GM18520 (cell line): ENCODE measurements around the gene C1S.
"Not testable (repeated sequence)": the region's sequence is repeated elsewhere in the genome, so short reads cannot be mapped to it uniquely, and the experiment has no call there.

Experiments used
- ATAC-seq: cut with Tn5 transposase; IDR thresholded peaks from one replicate; pipeline ENCODE4 v1.9.1; 2021; ENCODE audit not compliant: unreplicated experiment

C1S gene

DNA sequence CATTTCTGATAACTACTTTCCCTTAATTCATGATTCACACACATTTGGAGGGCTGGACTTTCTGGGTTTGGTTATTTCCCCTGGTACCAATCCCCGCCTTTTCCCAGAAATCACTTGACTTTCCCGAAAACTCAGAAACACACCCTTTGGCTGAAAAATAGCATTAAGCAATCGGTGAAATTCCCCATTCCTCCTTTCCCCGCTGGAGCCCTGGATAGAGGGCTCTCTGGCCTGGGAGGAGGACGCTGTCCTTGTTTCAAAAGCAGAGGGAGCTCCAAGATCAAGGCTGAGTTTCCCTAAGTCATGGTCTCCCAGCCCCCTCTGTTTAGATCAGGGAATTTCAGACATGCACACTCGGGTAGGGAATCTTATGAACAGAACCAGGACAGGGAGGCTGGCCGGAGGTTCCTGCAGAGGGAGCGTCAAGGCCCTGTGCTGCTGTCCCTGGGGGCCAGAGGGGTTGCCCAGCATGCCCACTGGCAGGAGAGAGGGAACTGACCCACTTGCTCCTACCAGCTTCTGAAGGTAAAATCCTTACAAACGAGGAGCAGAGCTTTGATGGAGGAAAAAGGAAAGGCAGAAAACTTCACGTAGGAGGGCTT is at the start of gene C1S:
C1S (plus strand) TSS at position 366 of the 602 bp plus-strand sequence. CDS start 1,195 bp downstream, outside the sequence.
- ATAC-seq = no peak

DNA sequence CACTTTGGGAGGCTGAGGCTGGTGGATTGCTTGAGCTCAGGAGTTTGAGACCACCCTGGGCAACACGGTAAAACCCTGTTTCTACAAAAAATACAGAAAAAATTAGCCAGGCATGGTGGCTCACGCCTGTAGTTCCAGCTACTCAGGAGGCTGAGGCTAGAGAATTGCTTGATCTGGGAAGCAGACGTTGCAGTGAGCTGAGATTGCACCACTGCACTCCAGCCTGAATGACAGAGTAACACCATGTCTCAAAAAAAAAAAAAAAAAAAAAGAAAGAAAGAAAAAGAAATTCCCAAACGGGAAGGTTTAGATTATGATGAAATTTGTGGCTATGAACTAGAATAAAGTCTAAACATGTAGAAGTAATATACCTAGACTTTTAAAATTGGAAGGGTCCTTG is 49.1 kb upstream of the C1S start:
- not testable (repeated sequence) for ATAC-seq

DNA sequence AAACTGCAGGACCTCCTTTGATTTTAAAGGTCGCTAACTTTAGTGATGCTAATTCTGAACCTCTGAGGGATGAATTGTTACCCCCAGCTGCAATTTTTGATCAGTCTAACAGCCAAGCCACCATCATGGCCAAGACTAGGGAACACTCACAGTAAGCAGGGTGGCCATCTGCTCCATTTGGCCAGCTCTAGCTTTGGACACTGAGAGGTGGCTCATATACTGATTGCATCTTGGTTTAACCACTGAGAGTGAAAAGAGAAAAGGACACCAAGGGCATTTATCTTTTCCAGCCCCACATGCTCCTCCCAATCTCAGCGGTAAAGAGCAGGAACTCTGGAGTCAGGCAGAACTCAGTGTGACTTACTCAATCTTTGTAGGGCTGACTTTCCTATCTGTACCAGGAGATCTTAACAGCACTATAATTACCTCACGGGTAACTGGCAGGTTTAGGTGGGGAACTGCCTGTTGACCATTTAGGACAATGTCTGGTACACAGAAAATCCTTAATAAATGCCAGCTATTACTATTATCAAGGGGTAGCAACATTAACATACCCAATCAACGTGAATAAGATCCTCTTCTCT is 48.4 kb upstream of the C1S start:
- ATAC-seq = no peak

DNA sequence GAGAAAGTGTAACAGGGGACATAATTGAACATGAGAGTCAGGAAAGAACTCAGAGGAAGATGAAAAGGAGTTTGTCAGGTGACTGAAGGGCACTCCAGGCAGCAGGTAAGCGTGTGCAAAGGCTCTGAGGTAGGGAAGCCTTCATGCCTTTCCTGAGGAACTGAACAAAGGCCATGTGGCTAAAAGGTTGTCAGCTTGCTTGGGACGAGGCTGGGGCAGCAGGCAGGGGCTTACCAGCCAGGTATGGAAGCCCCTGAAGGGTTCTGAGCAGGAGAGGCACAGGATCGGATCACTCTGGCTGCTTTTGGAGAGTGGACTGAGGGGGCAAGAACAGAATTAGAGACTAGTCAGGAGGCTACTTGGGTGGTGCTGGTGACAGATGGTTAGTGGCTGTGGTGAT is 47.4 kb upstream of the C1S start:
- ATAC-seq = no peak

DNA sequence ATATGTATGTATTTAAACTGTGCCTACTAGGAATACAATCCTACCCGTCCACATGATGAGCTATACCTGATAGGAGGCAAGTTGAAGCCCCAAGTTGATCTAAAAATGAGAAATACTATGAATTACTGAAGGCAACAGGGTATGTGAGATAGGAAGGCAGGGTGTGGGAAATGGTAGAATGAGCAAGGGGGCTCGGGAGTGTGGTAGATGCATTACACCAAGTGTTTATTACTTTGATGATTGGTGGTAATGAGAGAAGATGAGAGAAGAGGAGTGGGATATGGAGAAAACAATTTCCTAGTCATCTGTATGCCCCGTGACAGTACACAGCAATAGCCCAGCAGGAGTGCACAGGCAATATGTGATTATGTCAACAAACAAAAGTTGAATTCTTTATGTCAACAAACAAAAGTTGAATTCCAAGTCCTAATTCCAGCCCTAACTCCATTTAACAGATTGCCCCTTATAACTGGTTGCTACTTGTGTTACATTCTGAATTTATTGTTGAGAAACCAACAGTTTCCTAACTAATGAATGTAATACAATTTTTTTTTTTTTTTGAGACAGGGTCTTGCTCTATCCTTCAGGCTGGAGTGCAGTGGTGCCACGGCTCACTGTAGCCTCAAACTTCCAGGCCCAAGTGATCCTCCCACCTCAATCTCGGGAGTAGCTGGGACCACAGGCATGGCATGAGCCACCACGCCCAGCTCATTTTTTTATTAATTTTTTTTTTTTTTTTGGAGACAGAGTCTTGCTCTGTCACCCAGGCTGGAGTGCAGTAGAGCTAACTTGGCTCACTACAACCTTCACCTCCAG is 44.8 kb upstream of the C1S start:
- ATAC-seq = no peak

DNA sequence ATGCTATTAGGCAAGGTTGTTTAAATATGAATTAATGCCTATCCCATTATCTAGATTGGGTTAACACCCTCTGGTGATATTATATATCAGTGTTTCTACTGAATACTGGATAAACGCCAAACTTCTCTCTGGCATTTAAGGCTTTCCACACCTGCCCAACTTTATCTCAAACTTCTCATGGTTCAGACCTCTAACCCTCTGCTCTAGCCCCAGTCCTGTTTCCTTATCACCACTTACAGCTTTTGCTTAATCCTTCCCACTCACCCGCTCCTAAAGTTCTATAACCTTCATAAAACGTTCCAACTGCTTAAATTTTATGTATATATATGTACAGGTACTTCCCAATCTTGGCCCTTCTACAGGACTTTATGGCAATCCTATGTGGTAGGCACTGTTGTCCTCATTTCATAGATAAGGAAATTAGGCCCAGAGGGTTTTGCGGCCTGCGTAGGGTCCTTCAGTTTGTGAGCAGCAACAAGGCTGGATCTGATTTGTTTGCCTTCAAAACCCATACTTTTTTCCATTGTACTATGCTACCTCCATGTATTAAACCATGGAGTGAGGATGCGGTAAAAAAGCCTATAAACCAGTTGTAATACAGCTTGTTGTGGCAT is 43.5 kb upstream of the C1S start:
- no peak for ATAC-seq

DNA sequence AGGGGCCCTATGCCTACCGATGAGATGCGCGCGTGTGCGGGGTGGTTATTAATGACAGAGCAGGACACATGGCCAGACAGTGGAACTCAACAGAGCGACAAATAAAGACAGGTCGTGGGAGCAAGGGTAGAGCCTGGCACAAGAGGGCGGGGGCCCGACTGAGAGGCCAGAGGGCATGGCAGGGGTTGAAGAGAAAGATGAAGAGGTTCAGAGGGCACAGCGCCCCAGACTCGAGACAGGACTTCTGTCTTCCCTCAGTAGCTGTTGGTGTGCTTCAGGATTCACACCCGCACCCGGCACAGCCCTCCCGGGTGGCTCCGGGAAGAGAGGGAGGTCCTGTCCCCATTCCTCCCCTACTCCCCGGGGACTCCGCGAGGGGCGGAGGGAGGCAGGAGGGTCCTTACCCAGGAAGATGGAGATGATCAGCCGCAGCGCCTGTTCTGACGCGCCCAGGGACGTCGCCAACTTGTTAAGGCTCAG is 42.6 kb upstream of the C1S start:
- no peak for ATAC-seq

DNA sequence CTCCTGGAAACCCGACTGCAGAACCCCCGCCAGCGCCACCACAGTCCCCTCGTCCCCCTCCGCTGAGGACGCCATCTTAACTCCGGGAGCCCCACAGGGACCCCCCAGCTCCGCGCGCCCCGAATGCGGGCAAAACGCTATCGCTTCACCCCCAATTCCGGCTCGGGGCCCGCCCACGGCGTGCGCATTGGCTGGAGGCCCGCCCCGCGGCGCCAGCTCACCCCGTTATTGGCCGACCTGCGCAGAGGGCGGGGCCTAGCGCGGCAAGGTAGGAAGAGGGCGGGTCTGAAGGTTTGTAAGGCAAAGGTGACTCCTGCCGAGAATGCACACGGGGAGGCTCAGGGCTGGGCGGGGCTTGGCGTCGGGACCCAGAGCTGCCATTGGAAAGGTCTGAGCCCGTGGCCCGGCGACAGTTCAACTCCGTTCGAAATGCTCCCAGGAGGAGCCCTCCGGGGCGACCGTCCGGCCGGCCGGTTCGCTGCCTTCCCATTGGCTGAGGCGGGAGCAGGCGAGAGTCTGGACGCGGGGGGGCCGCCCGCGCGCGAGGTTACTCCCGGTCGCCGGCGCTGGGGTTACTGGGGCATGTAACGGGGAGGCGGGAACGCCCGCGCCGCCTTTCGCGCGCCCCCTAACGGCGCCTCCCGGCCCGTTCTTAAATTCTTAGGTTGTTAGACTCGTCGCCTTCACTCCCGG is 42.0 kb upstream of the C1S start, which contains the start of gene LPCAT3:
LPCAT3 (minus strand) TSS at position 127 of the 693 bp plus-strand sequence; CDS start at position 75, 52 bp downstream.
- peak; percentile 82 for ATAC-seq

DNA sequence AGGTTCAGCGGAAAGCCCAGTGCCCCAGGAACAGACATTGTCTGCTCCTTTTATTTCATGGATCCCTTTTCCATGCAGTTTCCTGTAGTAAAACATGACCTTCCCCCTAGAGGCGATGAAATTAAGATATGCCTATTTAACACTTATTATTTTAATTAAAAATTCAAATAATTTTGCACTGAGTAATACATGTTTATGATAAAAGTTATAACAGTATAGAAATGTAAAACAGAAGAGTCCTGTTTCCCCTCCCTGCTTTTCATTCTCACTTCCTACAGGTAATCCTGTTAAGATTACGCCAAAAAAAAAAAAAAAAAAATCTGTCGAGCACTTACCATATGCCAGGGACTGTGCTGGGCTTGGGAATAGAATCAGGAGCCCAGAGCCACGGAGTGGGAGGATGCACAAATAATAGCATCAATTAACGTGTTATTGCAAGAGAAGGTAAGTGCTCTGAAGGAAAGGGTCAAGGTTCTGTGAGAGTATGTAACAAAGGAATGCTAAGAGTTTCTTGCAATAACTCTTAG is 41.4 kb upstream of the C1S start:
- ATAC-seq = no peak

- ATAC-seq = no peak
Observed at GRCh38 chr12:7021956-7022355, 38.6 kb upstream of the C1S start.

DNA sequence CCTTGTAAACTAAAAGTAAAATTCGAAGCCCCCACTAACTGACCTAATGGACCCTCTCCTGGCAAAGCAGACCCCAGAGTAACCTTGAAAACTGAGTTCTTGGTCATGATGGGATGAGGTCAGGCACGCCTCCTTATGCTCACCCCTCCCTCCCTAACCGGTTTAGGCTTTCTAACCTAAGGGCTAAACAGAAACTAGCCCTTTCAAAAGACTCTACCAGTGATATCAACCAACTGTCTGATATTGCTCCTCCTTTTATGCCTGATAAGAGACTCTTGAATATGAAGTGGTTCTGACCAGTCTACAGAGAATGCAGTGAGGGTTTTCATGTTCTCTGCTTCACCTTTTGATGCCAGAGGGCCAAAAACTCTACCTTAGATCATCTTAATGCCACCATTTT is 37.4 kb upstream of the C1S start:
- no peak for ATAC-seq

DNA sequence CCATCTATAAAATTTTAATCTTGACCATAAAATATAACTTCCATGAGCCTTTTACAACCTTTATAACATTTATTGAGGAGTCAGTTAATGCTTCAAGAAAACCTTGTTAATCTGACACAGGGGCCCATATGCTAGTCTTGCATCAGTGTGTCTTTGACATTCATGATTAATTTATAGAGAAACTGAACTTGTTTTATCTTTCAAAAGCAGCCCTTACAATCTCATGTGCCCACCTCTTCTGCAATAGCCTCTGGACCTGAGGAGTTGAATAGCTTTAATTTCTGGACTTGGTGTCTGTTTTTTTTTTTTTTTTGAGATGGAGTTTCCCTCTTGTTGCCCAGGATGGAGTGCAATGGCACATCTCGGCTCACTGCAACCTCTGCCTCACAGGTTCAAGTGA is 33.7 kb upstream of the C1S start:
- no peak for ATAC-seq

GRCh38 chr12:7031306-7031705 is 29.2 kb upstream of the C1S start:
- no peak for ATAC-seq

- no peak for ATAC-seq
Observed at GRCh38 chr12:7032990-7033389, 27.5 kb upstream of the C1S start.

- ATAC-seq = no peak
Observed at GRCh38 chr12:7034464-7034863, 26.1 kb upstream of the C1S start.

DNA sequence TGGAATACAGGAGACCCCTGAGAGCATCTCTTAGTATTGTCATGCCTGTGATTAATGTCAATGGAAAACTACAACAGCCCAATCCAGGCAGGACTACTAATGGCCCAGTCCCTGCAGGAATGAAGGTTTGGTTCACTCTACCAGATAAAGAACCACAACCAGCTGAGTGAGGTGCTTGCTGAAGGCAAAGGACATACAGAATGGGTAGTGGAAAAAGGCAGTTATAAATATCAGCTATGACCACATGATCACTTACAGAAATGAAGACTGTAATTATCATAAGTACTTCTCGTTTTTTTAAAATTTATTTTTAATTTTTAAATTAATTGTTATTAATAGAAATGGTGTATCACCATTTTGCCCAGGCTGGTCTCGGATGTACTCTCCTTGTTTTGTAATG is 25.1 kb upstream of the C1S start:
- ATAC-seq = no peak

DNA sequence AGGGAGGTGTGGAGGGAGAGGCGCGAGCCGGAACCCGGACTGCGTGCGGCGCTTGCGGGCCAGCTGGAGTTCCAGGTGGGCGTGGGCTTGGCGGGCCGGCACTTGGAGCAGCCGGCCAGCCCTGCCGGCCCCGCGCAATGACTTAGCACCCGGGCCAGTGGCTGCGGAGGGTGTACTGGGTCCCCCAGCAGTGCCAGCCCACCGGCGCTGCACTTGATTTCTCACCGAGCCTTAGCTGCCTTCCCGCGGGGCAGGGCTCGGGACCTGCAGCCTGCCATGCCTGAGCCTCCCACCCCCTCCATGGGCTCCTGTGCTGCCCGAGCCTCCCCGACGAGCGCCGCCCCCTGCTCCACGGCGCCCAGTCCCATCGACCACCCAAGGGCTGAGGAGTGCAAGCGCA is 23.1 kb upstream of the C1S start:
- ATAC-seq = not testable (repeated sequence)

DNA sequence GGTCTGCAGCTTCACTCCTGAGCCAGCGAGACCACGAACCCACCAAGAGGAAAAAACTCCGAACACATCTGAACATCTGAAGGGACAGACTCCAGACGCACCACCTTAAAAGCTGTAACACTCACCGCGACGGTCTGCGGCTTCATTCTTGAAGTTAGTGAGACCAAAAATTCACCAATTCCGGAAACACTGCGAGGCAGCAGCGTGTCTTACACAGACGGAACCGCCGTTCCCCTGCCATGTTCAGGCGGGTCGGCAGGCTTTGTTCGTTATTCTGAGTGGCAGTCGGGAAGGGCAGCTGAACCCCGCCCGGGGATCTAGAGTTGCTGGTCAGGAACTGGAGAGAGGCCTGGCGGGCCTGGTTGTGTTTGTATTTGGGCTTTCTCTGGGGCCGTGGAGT is 21.9 kb upstream of the C1S start:
- no peak for ATAC-seq

GRCh38 chr12:7039403-7039802 is 21.1 kb upstream of the C1S start:
- no peak for ATAC-seq

GRCh38 chr12:7042842-7043241 is 17.7 kb upstream of the C1S start:
- ATAC-seq = no peak

- no peak for ATAC-seq
Observed at GRCh38 chr12:7045913-7046312, 14.6 kb upstream of the C1S start.
